ENCODE results near the gene CST7. TPM values are rescaled to one million over a fixed set of nuclear protein-coding genes. Genes with fewer than 3 reads are reported as not detected.

Gene CST7
- total RNA-seq, 1 donor from 2014 or later: 11.7 TPM

- Histone ChIP-seq H3K27ac (peak overlapping the region; percentile 76), H3K9me3 (peaks cover 6% of the 10 kb centered on the region), H3K36me3 (no peaks in the 10 kb centered on the region), H3K4me3 (peak overlapping the region; percentile 39), H3K27me3 (ENCODE audit: low read depth) (peaks cover 9% of the 10 kb centered on the region), H3K4me1 (peaks cover 5% of the 10 kb centered on the region)
- intact Hi-C loops (cut with DNase I): no loop called here
- DNase-seq (no peak), ATAC-seq (no peak)
- no peak for TF ChIP-seq CTCF (IDR thresholded peaks at IDR 0.05)
Measured at GRCh38 chr20:24950836-24951525, 1.9 kb downstream of the CST7 start.

- DNase-seq (no peak), ATAC-seq (no peak)
- no peak for TF ChIP-seq CTCF (IDR thresholded peaks at IDR 0.05)
- intact Hi-C loops (cut with DNase I): no loop called here
- Histone ChIP-seq H3K27ac (no peak overlapping the region), H3K9me3 (peaks cover 4% of the 10 kb centered on the region), H3K36me3 (peaks cover 3% of the 10 kb centered on the region), H3K4me1 (peaks cover 5% of the 10 kb centered on the region), H3K4me3 (peak overlapping the region; percentile 39), H3K27me3 (ENCODE audit: low read depth) (peaks cover 9% of the 10 kb centered on the region)
Measured at GRCh38 chr20:24951536-24952083, 2.5 kb downstream of the CST7 start.

GRCh38 chr20:24952376-24953208 is 3.5 kb downstream of the CST7 start:
- H3K27me3 ChIP-seq (ENCODE audit: low read depth): peaks cover 9% of the 10 kb centered on the region
- peaks cover 7% of the 10 kb centered on the region for H3K36me3 ChIP-seq
- TF ChIP-seq CTCF (IDR thresholded peaks at IDR 0.05): no peak
- no peak for DNase-seq
- no peak for ATAC-seq
- H3K27ac ChIP-seq: no peak overlapping the region
- intact Hi-C loops (cut with DNase I): no loop called here
- H3K4me1 ChIP-seq: peaks cover 5% of the 10 kb centered on the region
- H3K4me3 ChIP-seq: peak overlapping the region; percentile 2
- H3K9me3 ChIP-seq: no peaks in the 10 kb centered on the region

GRCh38 chr20:24953209-24953575 is 4.1 kb downstream of the CST7 start:
- H3K9me3 ChIP-seq: no peaks in the 10 kb centered on the region
- H3K36me3 ChIP-seq: peaks cover 13% of the 10 kb centered on the region
- DNase-seq: no peak
- TF ChIP-seq CTCF (IDR thresholded peaks at IDR 0.05): no peak
- no peak overlapping the region for H3K27ac ChIP-seq
- peaks cover 9% of the 10 kb centered on the region for H3K27me3 ChIP-seq (ENCODE audit: low read depth)
- peaks cover 5% of the 10 kb centered on the region for H3K4me1 ChIP-seq
- no peak for ATAC-seq
- H3K4me3 ChIP-seq: no peak overlapping the region
- intact Hi-C loops (cut with DNase I): no loop called here

GRCh38 chr20:24953621-24954133 is 4.6 kb downstream of the CST7 start:
- Histone ChIP-seq H3K27me3 (ENCODE audit: low read depth) (peaks cover 9% of the 10 kb centered on the region), H3K36me3 (peaks cover 18% of the 10 kb centered on the region), H3K9me3 (no peaks in the 10 kb centered on the region), H3K4me1 (peaks cover 5% of the 10 kb centered on the region), H3K27ac (no peak overlapping the region), H3K4me3 (no peak overlapping the region)
- ATAC-seq (no peak), DNase-seq (no peak)
- no peak for TF ChIP-seq CTCF (IDR thresholded peaks at IDR 0.05)
- intact Hi-C loops (cut with DNase I): no loop called here

Measured in lower lobe of right lung (tissue), 2 donors.